ENCODE data around the gene INTS3. TPM values are rescaled to one million over a fixed set of nuclear protein-coding genes. Genes with fewer than 3 reads are reported as not detected.

INTS3 gene, protein sequence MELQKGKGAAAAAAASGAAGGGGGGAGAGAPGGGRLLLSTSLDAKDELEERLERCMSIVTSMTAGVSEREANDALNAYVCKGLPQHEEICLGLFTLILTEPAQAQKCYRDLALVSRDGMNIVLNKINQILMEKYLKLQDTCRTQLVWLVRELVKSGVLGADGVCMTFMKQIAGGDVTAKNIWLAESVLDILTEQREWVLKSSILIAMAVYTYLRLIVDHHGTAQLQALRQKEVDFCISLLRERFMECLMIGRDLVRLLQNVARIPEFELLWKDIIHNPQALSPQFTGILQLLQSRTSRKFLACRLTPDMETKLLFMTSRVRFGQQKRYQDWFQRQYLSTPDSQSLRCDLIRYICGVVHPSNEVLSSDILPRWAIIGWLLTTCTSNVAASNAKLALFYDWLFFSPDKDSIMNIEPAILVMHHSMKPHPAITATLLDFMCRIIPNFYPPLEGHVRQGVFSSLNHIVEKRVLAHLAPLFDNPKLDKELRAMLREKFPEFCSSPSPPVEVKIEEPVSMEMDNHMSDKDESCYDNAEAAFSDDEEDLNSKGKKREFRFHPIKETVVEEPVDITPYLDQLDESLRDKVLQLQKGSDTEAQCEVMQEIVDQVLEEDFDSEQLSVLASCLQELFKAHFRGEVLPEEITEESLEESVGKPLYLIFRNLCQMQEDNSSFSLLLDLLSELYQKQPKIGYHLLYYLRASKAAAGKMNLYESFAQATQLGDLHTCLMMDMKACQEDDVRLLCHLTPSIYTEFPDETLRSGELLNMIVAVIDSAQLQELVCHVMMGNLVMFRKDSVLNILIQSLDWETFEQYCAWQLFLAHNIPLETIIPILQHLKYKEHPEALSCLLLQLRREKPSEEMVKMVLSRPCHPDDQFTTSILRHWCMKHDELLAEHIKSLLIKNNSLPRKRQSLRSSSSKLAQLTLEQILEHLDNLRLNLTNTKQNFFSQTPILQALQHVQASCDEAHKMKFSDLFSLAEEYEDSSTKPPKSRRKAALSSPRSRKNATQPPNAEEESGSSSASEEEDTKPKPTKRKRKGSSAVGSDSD
- total RNA-seq = 40.4 and 53.8 TPM in 2 replicates

DNA sequence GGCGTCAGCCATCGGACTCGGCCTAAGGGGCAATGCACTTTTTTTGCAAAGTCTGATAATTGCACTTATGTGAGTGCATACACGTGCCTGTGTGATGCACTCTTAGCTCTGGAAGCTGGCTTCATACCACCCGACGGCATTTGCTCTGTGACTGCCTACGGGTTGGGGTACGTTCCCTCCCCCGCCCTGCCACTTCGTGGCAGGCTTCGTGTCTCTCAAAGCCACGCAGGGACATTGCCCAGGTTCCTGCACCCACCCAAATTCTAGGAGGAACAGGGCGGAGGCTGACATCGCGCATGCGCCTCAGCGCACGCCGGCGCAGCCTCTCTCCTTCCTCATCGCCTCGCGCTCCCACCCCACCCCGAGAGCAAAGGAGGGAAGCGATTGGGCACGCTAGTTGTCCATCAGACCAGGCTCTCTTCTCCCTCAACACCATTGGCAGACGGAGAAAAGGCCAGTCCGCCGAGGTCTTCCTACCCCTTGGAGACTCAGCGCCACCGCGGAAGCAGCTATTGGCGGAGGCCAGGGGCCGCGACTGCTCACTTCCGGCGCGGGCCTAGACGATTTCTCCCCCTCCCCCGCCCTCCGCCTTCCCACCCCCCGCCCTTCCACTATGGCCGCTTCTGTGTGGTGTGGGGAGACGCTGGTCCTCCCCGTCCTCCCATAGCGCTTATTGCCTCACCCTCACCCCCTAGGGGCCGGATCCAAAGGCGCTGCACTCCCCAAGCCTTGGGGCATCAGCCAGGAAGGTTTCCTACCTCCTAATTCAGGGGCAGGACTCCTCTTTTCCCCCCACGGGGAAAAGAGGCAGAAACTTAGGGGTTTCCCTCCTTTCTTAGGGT lies at the start of gene INTS3:
Gene INTS3 (plus strand): TSS at position 588 of the 842 bp plus-strand sequence. CDS start 585 bp downstream, outside the sequence.

DNA sequence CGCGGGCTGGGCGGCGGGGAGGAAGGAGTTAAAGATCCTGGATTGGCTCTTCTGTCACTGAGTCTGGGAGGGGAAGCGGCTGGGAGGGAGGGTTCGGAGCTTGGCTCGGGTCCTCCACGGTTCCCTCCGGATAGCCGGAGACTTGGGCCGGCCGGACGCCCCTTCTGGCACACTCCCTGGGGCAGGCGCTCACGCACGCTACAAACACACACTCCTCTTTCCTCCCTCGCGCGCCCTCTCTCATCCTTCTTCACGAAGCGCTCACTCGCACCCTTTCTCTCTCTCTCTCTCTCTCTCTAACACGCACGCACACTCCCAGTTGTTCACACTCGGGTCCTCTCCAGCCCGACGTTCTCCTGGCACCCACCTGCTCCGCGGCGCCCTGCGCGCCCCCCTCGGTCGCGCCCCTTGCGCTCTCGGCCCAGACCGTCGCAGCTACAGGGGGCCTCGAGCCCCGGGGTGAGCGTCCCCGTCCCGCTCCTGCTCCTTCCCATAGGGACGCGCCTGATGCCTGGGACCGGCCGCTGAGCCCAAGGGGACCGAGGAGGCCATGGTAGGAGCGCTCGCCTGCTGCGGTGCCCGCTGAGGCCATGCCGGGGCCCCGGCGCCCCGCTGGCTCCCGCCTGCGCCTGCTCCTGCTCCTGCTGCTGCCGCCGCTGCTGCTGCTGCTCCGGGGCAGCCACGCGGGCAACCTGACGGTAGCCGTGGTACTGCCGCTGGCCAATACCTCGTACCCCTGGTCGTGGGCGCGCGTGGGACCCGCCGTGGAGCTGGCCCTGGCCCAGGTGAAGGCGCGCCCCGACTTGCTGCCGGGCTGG lies 49.1 kb upstream of the INTS3 start, which contains the start of gene NPR1:
Gene NPR1 (plus strand): TSS at position 170 of the 818 bp plus-strand sequence. CDS start 421 bp downstream, at position 591.

DNA sequence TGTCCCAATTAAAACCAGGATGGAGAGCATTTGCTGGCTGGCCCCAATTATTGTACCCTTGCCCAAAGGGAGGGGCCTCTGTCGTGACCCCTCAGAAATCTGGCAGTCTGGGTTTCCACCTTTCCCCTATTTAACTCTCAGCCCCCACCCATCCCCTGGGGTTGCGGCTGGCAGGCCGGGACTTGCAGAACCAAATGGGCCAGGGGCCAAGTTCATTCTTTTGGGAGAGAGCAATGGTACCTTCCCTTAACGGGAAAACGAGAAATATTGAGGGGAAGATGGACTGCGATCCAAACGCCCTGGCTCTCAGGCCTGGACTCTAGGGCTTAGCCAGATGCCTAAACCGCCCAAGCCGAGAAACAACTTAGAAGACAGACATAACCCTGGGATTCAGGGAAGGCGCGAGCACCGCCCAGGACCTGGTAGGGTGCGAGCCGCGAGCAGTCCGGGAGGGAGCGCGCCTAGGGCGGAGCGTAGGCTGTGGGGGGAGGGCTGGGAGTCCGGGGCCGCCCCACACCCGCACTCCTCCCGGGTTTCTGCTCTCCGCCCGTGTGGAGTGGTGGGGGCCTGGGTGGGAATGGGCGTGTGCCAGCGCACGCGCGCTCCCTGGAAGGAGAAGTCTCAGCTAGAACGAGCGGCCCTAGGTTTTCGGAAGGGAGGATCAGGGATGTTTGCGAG lies 47.1 kb downstream of the INTS3 start, which contains the start of gene SLC27A3:
Gene SLC27A3 (plus strand): TSS at position 628 of the 678 bp plus-strand sequence. CDS start 91 bp downstream, outside the sequence.

Small RNA genes lying within 50 kb of the gene (small RNA-seq; reads per million reads assigned to genes)
- gene MIR8083 = not detected
- not detected for gene RF00019
- not detected for gene RN7SL372P

Other genes starting within 250 kb of the INTS3 start
- gene S100A6, start 192.1 kb upstream of the INTS3 start, total RNA-seq = 1,114 and 1,653 TPM in 2 replicates
- 0.37 and 0.39 TPM in 2 replicates for gene S100A5, start 187.1 kb upstream of the INTS3 start, total RNA-seq
- gene S100A4, start 182.2 kb upstream of the INTS3 start, total RNA-seq = 432 and 695 TPM in 2 replicates
- gene S100A3, start 178.8 kb upstream of the INTS3 start, total RNA-seq = 18.6 and 22.0 TPM in 2 replicates
- 1.5 and 1.6 TPM in 2 replicates for gene S100A2, start 162.2 kb upstream of the INTS3 start, total RNA-seq
- 537 and 634 TPM in 2 replicates for gene S100A16, start 114.9 kb upstream of the INTS3 start, total RNA-seq
- gene S100A14, start 111.7 kb upstream of the INTS3 start, total RNA-seq = 0.39 and 0.73 TPM in 2 replicates
- 75.7 and 148 TPM in 2 replicates for gene S100A13, start 100.5 kb upstream of the INTS3 start, total RNA-seq
- gene S100A1, start 99.6 kb upstream of the INTS3 start, total RNA-seq = not detected in 2 replicates
- gene CHTOP, start 94.0 kb upstream of the INTS3 start, total RNA-seq = 33.1 and 46.3 TPM in 2 replicates
- 45.6 and 50.6 TPM in 2 replicates for gene SNAPIN, start 69.3 kb upstream of the INTS3 start, total RNA-seq
- gene ILF2, start 57.1 kb upstream of the INTS3 start, total RNA-seq = 162 and 184 TPM in 2 replicates
- gene NPR1, start 49.4 kb upstream of the INTS3 start, total RNA-seq = 6.2 and 6.3 TPM in 2 replicates
- 14.3 and 19.4 TPM in 2 replicates for gene SLC27A3, start 47.4 kb downstream of the INTS3 start, total RNA-seq
- 5.9 and 8.6 TPM in 2 replicates for gene GATAD2B, start 194.9 kb downstream of the INTS3 start, total RNA-seq
- 22.0 and 27.0 TPM in 2 replicates for gene DENND4B, start 218.7 kb downstream of the INTS3 start, total RNA-seq
- gene CRTC2, start 230.6 kb downstream of the INTS3 start, total RNA-seq = 5.9 and 7.6 TPM in 2 replicates
- gene SLC39A1, start 235.5 kb downstream of the INTS3 start, total RNA-seq = 62.2 and 64.7 TPM in 2 replicates
- gene CREB3L4, start 239.9 kb downstream of the INTS3 start, total RNA-seq = 8.8 and 11.1 TPM in 2 replicates
- gene JTB, start 249.6 kb downstream of the INTS3 start, total RNA-seq = 73.5 and 80.2 TPM in 2 replicates